PFSK-1 (cell line): ENCODE results near the gene ATOH8.

Experiments used
- FOXP2 ChIP-seq: optimal IDR thresholded peaks from 2 replicates; pipeline ENCODE3; 2011; ENCODE audit warnings: borderline replicate concordance, control low read depth, inconsistent platforms; ENCODE audit not compliant: insufficient read depth; ENCODE audit errors: extremely low read length, extremely low read depth
- POLR2AphosphoS5 ChIP-seq: IDR thresholded peaks from 2 replicates; pipeline ENCODE4 v1.6.1; 2012; ENCODE audit warnings: low read depth, mild to moderate bottlenecking, control low read depth, low read length, moderate library complexity
- SIN3A ChIP-seq: IDR thresholded peaks from 2 replicates; pipeline ENCODE4 v1.6.1; 2012; ENCODE audit warnings: mild to moderate bottlenecking, low read length, moderate library complexity, borderline replicate concordance; ENCODE audit not compliant: insufficient read depth
- TAF1 ChIP-seq: IDR thresholded peaks from 2 replicates; pipeline ENCODE4 v1.6.1; 2012; ENCODE audit warnings: low read length, control low read depth, borderline replicate concordance; ENCODE audit not compliant: insufficient read depth
- TF ChIP-seq, protein P1 (sequence below), 2 experiments: IDR thresholded peaks; 2 replicates each; pipeline versions ENCODE4 v1.6.1 to v1.8.0; 2011 to 2012; ENCODE audit warnings: low read depth in 2 of 2, low read length in 2 of 2, control low read depth in 1 of 2, inconsistent platforms in 1 of 2, mild to moderate bottlenecking in 1 of 2, moderate library complexity in 1 of 2; ENCODE audit not compliant: insufficient read depth in 1 of 2

ATOH8 gene

DNA sequence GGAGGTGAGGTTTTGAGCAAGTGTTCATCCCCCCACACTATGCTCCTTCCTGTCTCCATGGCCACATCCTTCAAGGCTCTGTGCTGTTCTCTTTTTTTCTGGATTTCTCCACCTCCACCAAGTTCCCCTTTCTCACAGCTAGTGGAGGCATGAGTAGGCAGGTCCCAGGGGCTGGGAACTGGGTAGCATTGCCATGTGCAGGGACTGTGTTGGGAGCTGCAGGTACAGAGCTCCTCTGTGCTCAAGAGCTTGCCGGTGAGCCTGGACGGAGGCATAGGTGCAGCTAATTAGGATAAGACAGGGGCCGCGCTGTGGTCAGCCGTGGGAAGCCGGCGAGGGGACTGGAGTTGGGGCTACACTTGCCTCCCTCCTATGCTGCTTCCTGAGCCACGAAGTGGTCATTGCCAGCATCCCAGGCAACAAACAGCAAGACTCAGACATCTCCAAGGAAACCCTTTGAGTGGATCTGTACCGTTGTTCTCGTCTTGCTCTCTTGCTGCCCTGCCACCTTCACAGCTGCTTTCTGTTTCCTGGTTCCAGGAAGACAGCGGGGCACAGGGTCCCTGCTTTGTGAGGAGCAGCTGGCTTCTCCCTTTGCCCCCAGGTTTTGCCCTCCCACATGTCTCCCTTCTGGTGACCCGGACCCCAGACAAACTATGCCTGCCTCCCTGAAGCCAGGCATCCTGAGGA, 36.9 kb downstream of the ATOH8 start:
- TF ChIP-seq TAF1 (no peak), FOXP2 (no peak), SIN3A (no peak), POLR2AphosphoS5 (no peak)
- TF ChIP-seq, protein P1, sequence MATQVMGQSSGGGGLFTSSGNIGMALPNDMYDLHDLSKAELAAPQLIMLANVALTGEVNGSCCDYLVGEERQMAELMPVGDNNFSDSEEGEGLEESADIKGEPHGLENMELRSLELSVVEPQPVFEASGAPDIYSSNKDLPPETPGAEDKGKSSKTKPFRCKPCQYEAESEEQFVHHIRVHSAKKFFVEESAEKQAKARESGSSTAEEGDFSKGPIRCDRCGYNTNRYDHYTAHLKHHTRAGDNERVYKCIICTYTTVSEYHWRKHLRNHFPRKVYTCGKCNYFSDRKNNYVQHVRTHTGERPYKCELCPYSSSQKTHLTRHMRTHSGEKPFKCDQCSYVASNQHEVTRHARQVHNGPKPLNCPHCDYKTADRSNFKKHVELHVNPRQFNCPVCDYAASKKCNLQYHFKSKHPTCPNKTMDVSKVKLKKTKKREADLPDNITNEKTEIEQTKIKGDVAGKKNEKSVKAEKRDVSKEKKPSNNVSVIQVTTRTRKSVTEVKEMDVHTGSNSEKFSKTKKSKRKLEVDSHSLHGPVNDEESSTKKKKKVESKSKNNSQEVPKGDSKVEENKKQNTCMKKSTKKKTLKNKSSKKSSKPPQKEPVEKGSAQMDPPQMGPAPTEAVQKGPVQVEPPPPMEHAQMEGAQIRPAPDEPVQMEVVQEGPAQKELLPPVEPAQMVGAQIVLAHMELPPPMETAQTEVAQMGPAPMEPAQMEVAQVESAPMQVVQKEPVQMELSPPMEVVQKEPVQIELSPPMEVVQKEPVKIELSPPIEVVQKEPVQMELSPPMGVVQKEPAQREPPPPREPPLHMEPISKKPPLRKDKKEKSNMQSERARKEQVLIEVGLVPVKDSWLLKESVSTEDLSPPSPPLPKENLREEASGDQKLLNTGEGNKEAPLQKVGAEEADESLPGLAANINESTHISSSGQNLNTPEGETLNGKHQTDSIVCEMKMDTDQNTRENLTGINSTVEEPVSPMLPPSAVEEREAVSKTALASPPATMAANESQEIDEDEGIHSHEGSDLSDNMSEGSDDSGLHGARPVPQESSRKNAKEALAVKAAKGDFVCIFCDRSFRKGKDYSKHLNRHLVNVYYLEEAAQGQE (IDR thresholded peaks at IDR 0.05; ENCODE audit: insufficient read depth in 1 of 2, low read depth in 2 of 2, low read length in 2 of 2), result no peak

DNA sequence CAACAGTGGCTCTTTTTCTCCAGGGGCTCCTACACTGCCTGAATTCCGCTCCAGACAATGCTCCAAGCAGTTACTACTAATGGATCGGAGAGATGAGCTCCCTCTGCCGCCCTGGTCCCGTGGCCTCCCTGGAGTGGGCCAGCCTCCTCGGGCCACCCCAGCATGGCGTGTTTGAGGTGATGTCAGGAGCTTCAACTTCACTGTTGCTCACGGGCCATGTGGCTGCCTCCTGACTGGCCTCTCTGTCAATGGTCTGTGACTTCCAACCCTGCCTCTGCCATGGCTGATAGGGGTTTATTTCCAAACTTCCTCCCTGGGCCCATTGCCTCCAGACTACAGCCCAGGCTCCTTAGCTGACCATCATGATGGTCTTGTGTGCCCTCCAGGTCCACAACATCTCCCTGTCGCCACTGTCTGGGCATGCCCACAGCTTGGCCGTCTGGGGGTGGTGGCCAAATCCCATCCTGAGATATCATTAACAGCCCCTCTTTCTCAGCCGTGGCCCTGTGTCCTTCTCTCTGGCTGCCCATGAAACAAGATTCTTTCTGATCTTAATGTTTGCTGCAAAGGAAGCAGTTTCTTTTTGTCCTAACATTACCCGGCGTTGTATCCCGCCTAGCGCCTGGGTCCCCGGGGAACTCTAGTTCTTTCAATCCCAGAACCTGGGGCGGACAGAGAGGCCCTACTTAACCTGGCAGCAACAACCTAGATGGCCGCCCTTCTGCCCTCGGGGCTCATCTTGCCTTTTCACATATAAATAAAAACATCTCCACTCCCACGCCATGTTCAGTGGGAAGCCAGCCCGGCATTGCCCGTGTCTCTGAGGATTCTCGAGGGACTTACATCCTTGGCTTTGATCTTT, 38.1 kb downstream of the ATOH8 start:
- TF ChIP-seq POLR2AphosphoS5, result no peak
- TF ChIP-seq SIN3A, result no peak
- TF ChIP-seq FOXP2, result no peak
- TF ChIP-seq TAF1, result no peak
- TF ChIP-seq, protein P1 (IDR thresholded peaks at IDR 0.05; ENCODE audit: insufficient read depth in 1 of 2, low read depth in 2 of 2, low read length in 2 of 2), result no peak

DNA sequence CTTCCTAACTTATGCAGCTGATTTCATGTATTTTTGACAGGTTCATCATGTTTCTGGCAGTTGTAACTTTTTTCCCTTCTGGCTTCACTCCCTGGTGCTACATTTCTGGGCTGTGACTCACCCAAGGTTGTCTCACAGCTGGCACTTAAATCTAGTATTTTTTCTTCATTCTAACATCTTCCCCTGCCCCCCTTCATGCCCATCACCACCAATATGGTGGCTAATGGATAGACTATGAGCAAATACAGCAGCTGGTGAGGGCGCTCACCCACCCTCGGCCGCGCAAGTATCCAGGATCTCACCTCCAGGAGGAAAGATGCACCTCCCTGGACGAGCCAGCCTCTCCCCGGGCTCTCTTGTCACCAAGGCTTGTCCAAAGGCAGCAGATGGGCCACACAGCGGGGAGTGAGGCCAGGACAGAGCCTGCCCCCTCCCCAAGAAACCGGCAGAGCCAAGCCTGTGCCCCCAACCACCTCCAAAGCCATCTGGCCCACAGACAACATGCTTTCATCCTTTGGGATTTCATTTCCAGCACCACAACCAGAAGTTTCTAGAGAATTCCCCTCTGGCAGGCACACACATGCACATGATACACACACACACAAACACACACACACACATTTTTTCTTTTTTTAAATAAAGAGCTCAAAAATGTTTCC, 39.1 kb downstream of the ATOH8 start:
- TF ChIP-seq, protein P1 (IDR thresholded peaks at IDR 0.05; ENCODE audit: insufficient read depth in 1 of 2, low read depth in 2 of 2, low read length in 2 of 2), result no peak
- no peak for TF ChIP-seq FOXP2
- no peak for TF ChIP-seq SIN3A
- TF ChIP-seq TAF1, result no peak
- no peak for TF ChIP-seq POLR2AphosphoS5

DNA sequence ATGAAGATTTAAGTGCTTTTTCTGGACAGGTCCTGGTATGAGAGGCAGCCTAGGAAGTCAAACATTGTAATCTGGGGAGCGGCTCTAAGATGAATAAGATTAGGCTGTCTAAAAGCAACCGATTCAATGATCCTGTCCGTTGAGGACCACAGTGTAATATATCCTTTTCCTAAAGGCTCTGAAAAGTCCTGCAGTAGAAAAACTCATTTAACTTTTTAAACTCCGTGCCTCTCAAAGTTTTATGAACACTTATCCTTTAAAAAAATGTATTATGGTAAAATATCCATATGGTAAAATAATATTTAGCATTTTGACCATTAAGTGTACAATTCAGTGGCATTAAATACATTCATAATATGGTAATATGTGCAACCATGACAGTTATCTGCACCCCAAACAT, 39.8 kb downstream of the ATOH8 start:
- TF ChIP-seq POLR2AphosphoS5 (no peak), FOXP2 (no peak), SIN3A (no peak), TAF1 (no peak)
- TF ChIP-seq, protein P1 (IDR thresholded peaks at IDR 0.05; ENCODE audit: insufficient read depth in 1 of 2, low read depth in 2 of 2, low read length in 2 of 2), result no peak
